Upper lobe of left lung (tissue), 6 donors: ENCODE data around the gene CDR2. TPM values are rescaled to one million over a fixed set of nuclear protein-coding genes. Genes with fewer than 3 reads are reported as not detected.

Source experiments
- ATAC-seq, 2 donors: fragments of 200-7000 bp; cut with Tn5 transposase; one replicate each; pipeline ENCODE4 v1.9.1; 2022; ENCODE audit warnings: mild to moderate bottlenecking in 2 of 2, moderate library complexity in 2 of 2; ENCODE audit not compliant: low FRiP score in 2 of 2
- DNase-seq, 2 donors: peaks; one replicate each; pipeline ENCODE4 v3.0.0-alpha.2; 2019 to 2020
- H3K27ac ChIP-seq, 4 donors: fragments of 200-600 bp; sonication (generic); one replicate each; pipeline ENCODE4 v1.5.1; 2016 to 2019
- H3K27me3 ChIP-seq, 4 donors: fragments of 200-600 bp; sonication (generic); one replicate each; pipeline ENCODE4 v1.5.1; 2017 to 2019
- H3K36me3 ChIP-seq, 4 donors: fragments of 200-600 bp; sonication (generic); one replicate each; pipeline ENCODE4 v1.5.1; 2016 to 2019
- H3K4me1 ChIP-seq, 4 donors: fragments of 200-600 bp; sonication (generic); one replicate each; pipeline ENCODE4 v1.5.1; 2018 to 2019
- H3K4me3 ChIP-seq, 4 donors: fragments of 200-600 bp; sonication (generic); one replicate each; pipeline ENCODE4 v1.5.1; 2017 to 2019; ENCODE audit warnings: mild to moderate bottlenecking in 2 of 4, moderate library complexity in 1 of 4
- H3K9me3 ChIP-seq, 4 donors: fragments of 200-600 bp; sonication (generic); one replicate each; pipeline ENCODE4 v1.5.1; 2018 to 2019
- CTCF ChIP-seq, 6 experiments: fragments of 450-650 bp in 4 of 6; fragments of 200-600 bp in 2 of 6; sonication (generic) in 2 of 6; IDR thresholded peaks; one replicate each; pipeline ENCODE4 v1.5.1; 2016 to 2019; ENCODE audit warnings: antibody characterized with exemption in 6 of 6
- EP300 ChIP-seq, 4 donors: sonication (generic); formaldehyde crosslinking; IDR thresholded peaks; one replicate each; pipeline ENCODE4 v1.5.1; 2017; ENCODE audit warnings: antibody characterized with exemption in 4 of 4, control low read depth in 2 of 4
- POLR2A ChIP-seq, 4 donors: fragments of 450-650 bp; IDR thresholded peaks; one replicate each; pipeline ENCODE4 v1.5.1; 2016 to 2017; ENCODE audit warnings: antibody characterized with exemption in 4 of 4, mild to moderate bottlenecking in 2 of 4
- POLR2AphosphoS5 ChIP-seq, 2 donors: sonication (generic); formaldehyde crosslinking; IDR thresholded peaks; one replicate each; pipeline ENCODE4 v1.5.1; 2017; ENCODE audit warnings: antibody characterized with exemption in 2 of 2
- WGBS, 2 donors: methylation state at CpG; one replicate each; pipeline ENCODE4 v1.1.5; 2017 to 2018; 5-methylcytosine and 5-hydroxymethylcytosine counted together
- total RNA-seq, 6 donors: library from RNA; depleted of rRNA in 4 of 6; stranded (reverse); fragments of >200 nt in 4 of 6; gene quantifications; one replicate each; pipeline versions ENCODE4 v1.1.0 to v1.2.1, GENCODE V29; 2016 to 2021
- donor health status: DM: no; HTN: no; CAD: no; lungs with moderate emphysema.
- donor health status: DM: no; HTN: yes; CAD: no; lungs with severe emphysema.

CDR2 gene
- total RNA-seq, 6 donors from 2014 or later, result 16.3 to 27.5 (median 19.4) TPM

- no peak for TF ChIP-seq CTCF (IDR thresholded peaks at IDR 0.05)
- TF ChIP-seq EP300 (IDR thresholded peaks at IDR 0.05), result no peak
- TF ChIP-seq POLR2A (IDR thresholded peaks at IDR 0.05), result no peak
- TF ChIP-seq POLR2AphosphoS5 (IDR thresholded peaks at IDR 0.05), result no peak
- 88 to 91% methylated on average over 8 to 9 of the region's 9 CpGs for WGBS, 2 donors
- Histone ChIP-seq H3K27me3 (no peaks in the 10 kb centered on the region), H3K9me3 (no peaks in the 10 kb centered on the region), H3K27ac (no peak overlapping the region), H3K4me3 (no peak overlapping the region), H3K36me3 (peaks cover 14 to 94% (median 76%) of the 10 kb centered on the region in 4 donors), H3K4me1 (peaks cover 0 to 3% (median 0%) of the 10 kb centered on the region in 4 donors)
- DNase-seq (peak in 1 of 2 donors; percentile 63), ATAC-seq (peak in 1 of 2 donors; percentile 2)
These were observed 58.0 kb downstream of the CDR2 start for GRCh38 chr16:22316411-22316811.

- TF ChIP-seq POLR2A (IDR thresholded peaks at IDR 0.05) (no peak), CTCF (IDR thresholded peaks at IDR 0.05) (no peak), EP300 (IDR thresholded peaks at IDR 0.05) (no peak), POLR2AphosphoS5 (IDR thresholded peaks at IDR 0.05) (no peak)
- H3K4me3 ChIP-seq, result no peak overlapping the region
- DNase-seq (no peak), ATAC-seq (no peak)
- H3K27me3 ChIP-seq, result no peaks in the 10 kb centered on the region
- WGBS, 2 donors, result 82 to 91% methylated on average over 1 of the region's 1 CpG
- H3K36me3 ChIP-seq, result peaks cover 14 to 97% (median 76%) of the 10 kb centered on the region in 4 donors
- H3K9me3 ChIP-seq, result no peaks in the 10 kb centered on the region
- H3K4me1 ChIP-seq, result no peaks in the 10 kb centered on the region
- no peak overlapping the region for H3K27ac ChIP-seq
These were observed 58.4 kb downstream of the CDR2 start for GRCh38 chr16:22315979-22316378.

- no peak for ATAC-seq
- peak in 1 of 2 donors; percentile 57 for DNase-seq
These were observed 59.5 kb downstream of the CDR2 start for GRCh38 chr16:22314661-22315626.

GRCh38 chr16:22313876-22314470 is 60.4 kb downstream of the CDR2 start:
- TF ChIP-seq POLR2AphosphoS5 (IDR thresholded peaks at IDR 0.05) (no peak), POLR2A (IDR thresholded peaks at IDR 0.05) (no peak), CTCF (IDR thresholded peaks at IDR 0.05) (no peak), EP300 (IDR thresholded peaks at IDR 0.05) (no peak)
- WGBS, 2 donors, result 95 to 97% methylated on average over 10 of the region's 10 CpGs
- Histone ChIP-seq H3K36me3 (peaks cover 24 to 100% (median 78%) of the 10 kb centered on the region in 4 donors), H3K9me3 (no peaks in the 10 kb centered on the region), H3K27ac (no peak overlapping the region), H3K4me3 (no peak overlapping the region), H3K27me3 (no peaks in the 10 kb centered on the region), H3K4me1 (no peaks in the 10 kb centered on the region)
- ATAC-seq, result no peak
- DNase-seq, result peak in 1 of 2 donors; percentile 57

More at GRCh38 chr16:22314661-22315626, 59.5 kb downstream of the CDR2 start:
- Histone ChIP-seq H3K27me3 (no peaks in the 10 kb centered on the region), H3K36me3 (peaks cover 17 to 100% (median 76%) of the 10 kb centered on the region in 4 donors), H3K4me3 (no peak overlapping the region), H3K27ac (no peak overlapping the region), H3K4me1 (no peaks in the 10 kb centered on the region), H3K9me3 (no peaks in the 10 kb centered on the region)
- WGBS, 2 donors, result 91 to 93% methylated on average over 36 to 37 of the region's 37 CpGs
- TF ChIP-seq POLR2A (IDR thresholded peaks at IDR 0.05) (no peak), CTCF (IDR thresholded peaks at IDR 0.05) (no peak), EP300 (IDR thresholded peaks at IDR 0.05) (no peak), POLR2AphosphoS5 (IDR thresholded peaks at IDR 0.05) (no peak)
